Neural progenitor cell (in vitro differentiated cells): ENCODE measurements around the gene DNAJB8.

Experiments
- EZH2 ChIP-seq: fragments of 200-600 bp; sonication (generic); IDR thresholded peaks from 2 replicates; pipeline ENCODE4 v1.6.1; 2017; ENCODE audit warnings: antibody characterized with exemption, mild to moderate bottlenecking, moderate library complexity
- EZH2phosphoT487 ChIP-seq: fragments of 200-600 bp; sonication (generic); IDR thresholded peaks from 2 replicates; pipeline ENCODE4 v1.6.1; 2017; ENCODE audit warnings: antibody characterized with exemption

DNA sequence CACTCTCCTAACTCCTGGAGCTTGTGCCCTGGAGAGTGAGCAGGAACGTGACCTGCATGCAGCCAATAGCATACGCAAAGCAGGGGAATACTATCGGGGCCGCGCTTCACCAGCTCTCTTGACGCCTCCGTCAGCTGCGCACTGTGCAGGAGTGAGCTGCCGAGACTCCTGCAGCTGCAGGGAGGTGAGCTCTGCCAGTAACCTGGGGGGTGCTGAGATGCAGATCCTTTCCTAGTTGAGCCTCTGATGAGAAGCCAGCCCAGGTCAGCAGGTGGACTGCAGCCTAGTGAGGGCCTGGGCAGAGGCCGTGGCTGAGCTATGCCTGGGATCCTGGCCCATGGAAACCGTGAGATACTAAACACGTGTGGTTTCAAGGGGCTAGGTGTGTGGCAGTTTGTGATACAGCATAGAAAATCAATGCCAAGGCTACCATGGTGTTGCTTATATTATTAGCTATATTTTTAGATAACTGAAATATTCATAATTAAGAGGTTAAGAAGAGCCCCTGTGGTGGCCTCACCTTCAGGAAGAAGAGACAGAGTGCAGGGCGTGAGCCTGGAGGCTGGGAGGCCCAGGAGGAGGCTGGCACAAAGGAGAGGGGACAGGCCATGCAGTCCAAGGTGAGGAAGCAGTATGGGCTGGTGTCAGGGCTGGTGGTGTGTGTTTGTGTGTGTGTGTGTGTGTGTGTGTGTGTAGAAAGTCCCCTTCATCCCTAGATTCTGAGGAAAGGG, 5.9 kb upstream of the DNAJB8 start:
- TF ChIP-seq EZH2phosphoT487 (no peak), EZH2 (no peak)
